Lung (tissue), 12 donors: ENCODE data around the gene TMEM221. TPM values are rescaled to one million over a fixed set of nuclear protein-coding genes. Genes with fewer than 3 reads are reported as not detected.

Experiments used
- ATAC-seq: fragments of 200-7000 bp; cut with Tn5 transposase; one replicate; pipeline ENCODE4 v1.9.1; 2020; ENCODE audit warnings: moderate number of reproducible peaks; ENCODE audit not compliant: insufficient read depth, low FRiP score
- DNase-seq, 3 donors: peaks; one replicate each; pipeline ENCODE4 v3.0.0-alpha.2; 2013 to 2017
- H3K27ac ChIP-seq, 2 donors: one replicate each; pipeline ENCODE4 v1.5.1; 2013; ENCODE audit warnings: mild to moderate bottlenecking in 2 of 2, moderate library complexity in 2 of 2, control low read depth in 1 of 2, inconsistent platforms in 1 of 2, low read depth in 1 of 2, low read length in 1 of 2
- H3K27me3 ChIP-seq, 3 donors: one replicate each; pipeline ENCODE4 v1.5.1; 2013; ENCODE audit warnings: low read length in 2 of 3; ENCODE audit not compliant: control insufficient read depth in 3 of 3, insufficient read depth in 3 of 3
- H3K36me3 ChIP-seq, 4 donors: one replicate each; pipeline ENCODE4 v1.5.1; 2013; ENCODE audit warnings: low read length in 4 of 4, mild to moderate bottlenecking in 1 of 4, moderate library complexity in 1 of 4; ENCODE audit not compliant: control insufficient read depth in 4 of 4, insufficient read depth in 4 of 4
- H3K4me1 ChIP-seq, 5 donors: one replicate each; pipeline ENCODE4 v1.5.1; 2013; ENCODE audit warnings: low read length in 5 of 5, mild to moderate bottlenecking in 2 of 5, moderate library complexity in 1 of 5; ENCODE audit not compliant: control insufficient read depth in 5 of 5, insufficient read depth in 5 of 5
- H3K4me3 ChIP-seq: one replicate; pipeline ENCODE4 v1.5.1; 2013; ENCODE audit warnings: mild to moderate bottlenecking, control low read depth, moderate library complexity
- H3K9ac ChIP-seq, 2 donors: one replicate each; pipeline ENCODE4 v1.5.1; 2013; ENCODE audit warnings: low read length in 2 of 2, control low read depth in 1 of 2; ENCODE audit not compliant: insufficient read depth in 1 of 2
- H3K9me3 ChIP-seq, 4 donors: one replicate each; pipeline ENCODE4 v1.5.1; 2013; ENCODE audit warnings: low read length in 3 of 4, mild to moderate bottlenecking in 1 of 4, moderate library complexity in 1 of 4; ENCODE audit not compliant: control insufficient read depth in 4 of 4, insufficient read depth in 3 of 4
- CTCF ChIP-seq: IDR thresholded peaks from 2 replicates; pipeline ENCODE4 v1.5.1; 2012; ENCODE audit warnings: mild to moderate bottlenecking; ENCODE audit errors: control extremely low read depth, extremely low read depth
- WGBS, 2 donors: extraction: QIAGEN DNeasy Blood & Tissue Kit; methylation state at CpG; one replicate each; pipeline ENCODE4 v1.1.7; 2013; 5-methylcytosine and 5-hydroxymethylcytosine counted together
- polyA plus RNA-seq, 2 donors: library from polyadenylated mRNA; stranded (reverse); fragments of 200-250 nt; gene quantifications; one replicate each; pipeline ENCODE4 v1.2.1, GENCODE V29; 2013
- total RNA-seq, 2 donors: library from RNA; depleted of rRNA in 1 of 2; stranded (reverse); fragments of >200 nt in 1 of 2; gene quantifications; one replicate each; pipeline ENCODE4 v1.2.1, GENCODE V29; 2014 to 2021
- donor health status: control.
- donor health status: control.
- donor health status: Bipolar disorder and iron deficiency.
- donor health status: healthy.
- donor health status: DM: yes; HTN: yes; CAD: no.

Gene TMEM221
- total and polyA plus RNA-seq, 4 donors, result 0.06 to 0.57 (median 0.10) TPM

GRCh38 chr19:17470068-17470841 lies 21.8 kb upstream of the TMEM221 start, which contains the start of gene SLC27A1:
TSS of gene SLC27A1 (plus strand) at chr19:17470524. CDS start at chr19:17470541, 17 bp downstream.
- ATAC-seq (peak; percentile 92), DNase-seq (peak; percentile 99 to 100 (median 100))
- Histone ChIP-seq H3K36me3 (peaks cover 0 to 2% (median 0%) of the 10 kb centered on the region in 4 donors), H3K9me3 (no peaks in the 10 kb centered on the region), H3K4me3 (peak within 1 kb of the TSS; percentile 75), H3K27ac (peak within 1 kb of the TSS; percentile 84 to 93), H3K4me1 (peaks cover 4 to 17% (median 10%) of the 10 kb centered on the region in 5 donors), H3K27me3 (no peaks in the 10 kb centered on the region), H3K9ac (peak within 1 kb of the TSS; percentile 68 to 88)
- WGBS, 2 donors, result 0% methylated on average over 57 to 67 of the region's 67 CpGs
- no peak for TF ChIP-seq CTCF

- Histone ChIP-seq H3K27me3 (no peaks in the 10 kb centered on the region), H3K9ac (peak overlapping the region in 1 of 2 donors; percentile 88), H3K4me3 (peak overlapping the region; percentile 42), H3K36me3 (peaks cover 0 to 2% (median 0%) of the 10 kb centered on the region in 4 donors), H3K27ac (peak overlapping the region; percentile 84 to 93), H3K9me3 (no peaks in the 10 kb centered on the region), H3K4me1 (peaks cover 4 to 17% (median 9%) of the 10 kb centered on the region in 5 donors)
- no peak for TF ChIP-seq CTCF
- peak; percentile 95 to 96 (median 96) for DNase-seq
- peak; percentile 83 for ATAC-seq
- 0% methylated on average over 30 to 31 of the region's 31 CpGs for WGBS, 2 donors
Observed at GRCh38 chr19:17469481-17470067, 21.1 kb upstream of the TMEM221 start.

GRCh38 chr19:17469092-17469480 lies 20.6 kb upstream of the TMEM221 start:
- Histone ChIP-seq H3K9me3 (no peaks in the 10 kb centered on the region), H3K36me3 (peaks cover 0 to 2% (median 0%) of the 10 kb centered on the region in 4 donors), H3K27me3 (no peaks in the 10 kb centered on the region), H3K4me3 (peak overlapping the region; percentile 35), H3K27ac (peak overlapping the region; percentile 83 to 93), H3K9ac (no peak overlapping the region), H3K4me1 (peaks cover 4 to 17% (median 9%) of the 10 kb centered on the region in 5 donors)
- DNase-seq, result no peak
- ATAC-seq, result no peak
- no peak for TF ChIP-seq CTCF
- WGBS, 2 donors, result 6 to 16% methylated on average over 19 of the region's 19 CpGs
